Upper lobe of left lung (tissue), 4 donors: ENCODE data around the gene CDK11B.

Source experiments
- POLR2A ChIP-seq, 4 donors: fragments of 450-650 bp; IDR thresholded peaks; one replicate each; pipeline ENCODE4 v1.5.1; 2016 to 2017; ENCODE audit warnings: antibody characterized with exemption in 4 of 4, mild to moderate bottlenecking in 2 of 4
- TF ChIP-seq, protein P1 (sequence below), 6 experiments: fragments of 450-650 bp in 4 of 6; fragments of 200-600 bp in 2 of 6; sonication (generic) in 2 of 6; IDR thresholded peaks; one replicate each; pipeline ENCODE4 v1.5.1; 2016 to 2019; ENCODE audit warnings: antibody characterized with exemption in 6 of 6

GRCh38 chr1:1623181-1623630 lies 35.6 kb downstream of the CDK11B start:
- no peak for TF ChIP-seq POLR2A (IDR thresholded peaks at IDR 0.05)
- TF ChIP-seq, protein P1, sequence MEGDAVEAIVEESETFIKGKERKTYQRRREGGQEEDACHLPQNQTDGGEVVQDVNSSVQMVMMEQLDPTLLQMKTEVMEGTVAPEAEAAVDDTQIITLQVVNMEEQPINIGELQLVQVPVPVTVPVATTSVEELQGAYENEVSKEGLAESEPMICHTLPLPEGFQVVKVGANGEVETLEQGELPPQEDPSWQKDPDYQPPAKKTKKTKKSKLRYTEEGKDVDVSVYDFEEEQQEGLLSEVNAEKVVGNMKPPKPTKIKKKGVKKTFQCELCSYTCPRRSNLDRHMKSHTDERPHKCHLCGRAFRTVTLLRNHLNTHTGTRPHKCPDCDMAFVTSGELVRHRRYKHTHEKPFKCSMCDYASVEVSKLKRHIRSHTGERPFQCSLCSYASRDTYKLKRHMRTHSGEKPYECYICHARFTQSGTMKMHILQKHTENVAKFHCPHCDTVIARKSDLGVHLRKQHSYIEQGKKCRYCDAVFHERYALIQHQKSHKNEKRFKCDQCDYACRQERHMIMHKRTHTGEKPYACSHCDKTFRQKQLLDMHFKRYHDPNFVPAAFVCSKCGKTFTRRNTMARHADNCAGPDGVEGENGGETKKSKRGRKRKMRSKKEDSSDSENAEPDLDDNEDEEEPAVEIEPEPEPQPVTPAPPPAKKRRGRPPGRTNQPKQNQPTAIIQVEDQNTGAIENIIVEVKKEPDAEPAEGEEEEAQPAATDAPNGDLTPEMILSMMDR (IDR thresholded peaks at IDR 0.05), result no peak
